ENCODE results near the gene PTPRN2. TPM values are rescaled to one million over a fixed set of nuclear protein-coding genes. Genes with fewer than 3 reads are reported as not detected.
"Not testable (repeated sequence)": the region's sequence is repeated elsewhere in the genome, so short reads cannot be mapped to it uniquely, and the experiment has no call there.

The PTPRN2 gene
- total RNA-seq, 1 donor from 2014 or later = 11.4 TPM

DNA sequence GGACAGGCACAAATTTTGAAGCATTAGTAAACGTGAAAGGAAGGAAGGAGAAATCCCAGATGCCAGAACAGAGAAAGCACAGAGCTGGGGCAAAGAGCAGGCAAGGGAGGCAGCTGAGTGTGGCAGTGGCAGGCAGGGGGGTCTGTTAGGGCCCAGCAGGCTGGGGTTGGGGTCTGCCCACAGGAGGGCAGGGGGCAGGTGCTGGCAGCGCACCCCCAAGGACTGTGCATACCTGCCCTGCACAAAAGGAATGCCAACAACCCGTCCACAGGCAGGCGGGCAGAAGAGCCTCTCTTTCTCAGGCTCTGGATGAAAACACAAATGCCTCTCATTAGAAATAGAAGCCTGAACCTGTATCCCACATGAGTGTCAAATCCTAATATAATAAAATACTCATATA lies 552.3 kb downstream of the PTPRN2 start:
- no peak overlapping the region for H3K27ac Mint-ChIP-seq
- DNase-seq (ENCODE audit: low spot score, unreplicated experiment) = no peak
- H3K4me3 Mint-ChIP-seq (ENCODE audit: low read depth) = no peak overlapping the region
- peaks cover 2% of the 10 kb centered on the region for H3K4me1 Mint-ChIP-seq (ENCODE audit: low read depth)
- H3K9me3 Mint-ChIP-seq (ENCODE audit: low read depth) = peaks cover 25% of the 10 kb centered on the region
- H3K36me3 Mint-ChIP-seq (ENCODE audit: insufficient read depth) = peaks cover 6% of the 10 kb centered on the region
- no peak for TF ChIP-seq CTCF (IDR thresholded peaks at IDR 0.05; ENCODE audit: unreplicated experiment)
- no peaks in the 10 kb centered on the region for H3K27me3 Mint-ChIP-seq

- no peak overlapping the region for H3K4me3 Mint-ChIP-seq (ENCODE audit: low read depth)
- no peak for DNase-seq (ENCODE audit: low spot score, unreplicated experiment)
- peaks cover 5% of the 10 kb centered on the region for H3K36me3 Mint-ChIP-seq (ENCODE audit: insufficient read depth)
- H3K4me1 Mint-ChIP-seq (ENCODE audit: low read depth) = peaks cover 10% of the 10 kb centered on the region
- TF ChIP-seq CTCF (IDR thresholded peaks at IDR 0.05; ENCODE audit: unreplicated experiment) = no peak
- no peak overlapping the region for H3K27ac Mint-ChIP-seq
- no peaks in the 10 kb centered on the region for H3K27me3 Mint-ChIP-seq
- H3K9me3 Mint-ChIP-seq (ENCODE audit: low read depth) = peaks cover 17% of the 10 kb centered on the region
These were observed 553.1 kb downstream of the PTPRN2 start for GRCh38 chr7:158034571-158034970.

GRCh38 chr7:158033925-158034324 lies 553.7 kb downstream of the PTPRN2 start:
- Mint-ChIP-seq H3K9me3 (ENCODE audit: low read depth) (peaks cover 12% of the 10 kb centered on the region), H3K4me1 (ENCODE audit: low read depth) (peaks cover 15% of the 10 kb centered on the region)
- not testable (repeated sequence) for H3K36me3 Mint-ChIP-seq (ENCODE audit: insufficient read depth); H3K27ac Mint-ChIP-seq; H3K27me3 Mint-ChIP-seq; H3K4me3 Mint-ChIP-seq (ENCODE audit: low read depth); DNase-seq (ENCODE audit: low spot score, unreplicated experiment)

DNA sequence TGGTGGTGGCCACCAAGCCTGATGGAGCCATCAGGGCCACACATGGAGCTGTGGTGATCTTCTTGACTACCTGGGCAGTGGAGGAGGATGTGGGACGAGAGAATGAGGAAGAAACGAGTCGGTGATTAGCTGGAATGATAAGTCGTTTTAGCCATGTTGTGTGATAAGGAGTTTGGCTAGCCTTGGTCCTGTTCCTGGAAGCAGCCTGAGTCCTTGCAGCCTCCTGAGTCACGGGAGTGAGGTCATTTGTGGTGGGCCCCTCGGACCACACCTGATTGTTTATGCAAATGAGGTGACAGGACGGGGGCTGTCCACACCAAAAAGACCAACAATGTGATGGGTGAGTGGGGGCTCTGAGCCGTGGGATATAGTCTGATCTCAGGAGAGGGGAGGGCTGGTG lies 554.4 kb downstream of the PTPRN2 start:
- Mint-ChIP-seq H3K27me3 (no peaks in the 10 kb centered on the region), H3K36me3 (ENCODE audit: insufficient read depth) (peaks cover 2% of the 10 kb centered on the region), H3K27ac (no peak overlapping the region), H3K4me3 (ENCODE audit: low read depth) (no peak overlapping the region), H3K9me3 (ENCODE audit: low read depth) (peaks cover 12% of the 10 kb centered on the region), H3K4me1 (ENCODE audit: low read depth) (peaks cover 19% of the 10 kb centered on the region)
- no peak for TF ChIP-seq CTCF (IDR thresholded peaks at IDR 0.05; ENCODE audit: unreplicated experiment)
- DNase-seq (ENCODE audit: low spot score, unreplicated experiment) = no peak

GRCh38 chr7:158032561-158033115 lies 555.0 kb downstream of the PTPRN2 start:
- TF ChIP-seq CTCF (IDR thresholded peaks at IDR 0.05; ENCODE audit: unreplicated experiment) = no peak
- no peak overlapping the region for H3K4me3 Mint-ChIP-seq (ENCODE audit: low read depth)
- H3K27me3 Mint-ChIP-seq = no peaks in the 10 kb centered on the region
- no peak for DNase-seq (ENCODE audit: low spot score, unreplicated experiment)
- H3K9me3 Mint-ChIP-seq (ENCODE audit: low read depth) = peaks cover 7% of the 10 kb centered on the region
- peaks cover 2% of the 10 kb centered on the region for H3K36me3 Mint-ChIP-seq (ENCODE audit: insufficient read depth)
- no peak overlapping the region for H3K27ac Mint-ChIP-seq
- H3K4me1 Mint-ChIP-seq (ENCODE audit: low read depth) = peaks cover 25% of the 10 kb centered on the region

GRCh38 chr7:158031867-158032308 lies 555.7 kb downstream of the PTPRN2 start:
- H3K27me3 Mint-ChIP-seq = no peaks in the 10 kb centered on the region
- H3K9me3 Mint-ChIP-seq (ENCODE audit: low read depth) = peaks cover 7% of the 10 kb centered on the region
- TF ChIP-seq CTCF (IDR thresholded peaks at IDR 0.05; ENCODE audit: unreplicated experiment) = no peak
- peaks cover 25% of the 10 kb centered on the region for H3K4me1 Mint-ChIP-seq (ENCODE audit: low read depth)
- no peak for DNase-seq (ENCODE audit: low spot score, unreplicated experiment)
- no peak overlapping the region for H3K4me3 Mint-ChIP-seq (ENCODE audit: low read depth)
- no peak overlapping the region for H3K27ac Mint-ChIP-seq
- H3K36me3 Mint-ChIP-seq (ENCODE audit: insufficient read depth) = peaks cover 2% of the 10 kb centered on the region
